HG03520 (cell line): Measurements from ENCODE around the gene EFR3B.

Experiments used
- ATAC-seq: cut with Tn5 transposase; IDR thresholded peaks from one replicate; pipeline ENCODE4 v1.9.1; 2021; ENCODE audit warnings: mild to moderate bottlenecking, moderate library complexity; ENCODE audit not compliant: unreplicated experiment

EFR3B gene

DNA sequence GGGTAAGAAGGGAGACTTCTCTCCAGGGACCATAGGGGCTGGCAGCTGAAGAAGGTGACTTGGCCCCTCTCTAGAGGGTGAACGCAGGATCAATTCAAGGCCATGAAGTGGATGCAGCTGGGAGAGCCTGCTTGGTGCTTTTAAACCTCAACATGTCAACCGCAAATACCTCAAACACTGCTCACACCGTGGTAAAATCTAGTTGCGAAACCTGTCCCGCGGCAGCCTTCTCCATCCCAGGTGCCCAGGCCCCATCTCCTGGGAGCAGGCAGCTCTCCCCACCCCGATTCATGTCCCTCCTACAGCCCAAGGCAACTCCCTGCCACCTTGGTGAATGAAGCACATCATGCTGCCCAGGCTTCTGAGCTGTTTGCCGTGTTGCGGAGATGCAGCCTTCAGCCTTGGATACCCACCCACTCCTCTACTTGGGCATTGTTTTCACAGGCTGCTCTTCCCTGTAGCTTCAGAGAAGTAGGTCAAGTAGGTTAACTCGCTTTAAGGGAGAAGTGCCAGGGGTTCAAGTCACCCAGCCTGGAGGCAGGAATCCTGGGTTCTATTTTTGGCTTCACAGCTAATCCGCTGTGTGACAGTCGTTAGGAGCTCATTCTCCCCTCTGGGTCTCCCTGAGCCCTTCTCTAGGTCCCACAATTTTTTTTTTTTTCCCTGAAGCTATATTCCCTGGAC lies 6.2 kb upstream of the EFR3B start:
- no peak for ATAC-seq

- ATAC-seq = no peak
Observed at GRCh38 chr2:25036221-25036559, 5.7 kb upstream of the EFR3B start.

- no peak for ATAC-seq
Observed at GRCh38 chr2:25039126-25039525, 2.8 kb upstream of the EFR3B start.

DNA sequence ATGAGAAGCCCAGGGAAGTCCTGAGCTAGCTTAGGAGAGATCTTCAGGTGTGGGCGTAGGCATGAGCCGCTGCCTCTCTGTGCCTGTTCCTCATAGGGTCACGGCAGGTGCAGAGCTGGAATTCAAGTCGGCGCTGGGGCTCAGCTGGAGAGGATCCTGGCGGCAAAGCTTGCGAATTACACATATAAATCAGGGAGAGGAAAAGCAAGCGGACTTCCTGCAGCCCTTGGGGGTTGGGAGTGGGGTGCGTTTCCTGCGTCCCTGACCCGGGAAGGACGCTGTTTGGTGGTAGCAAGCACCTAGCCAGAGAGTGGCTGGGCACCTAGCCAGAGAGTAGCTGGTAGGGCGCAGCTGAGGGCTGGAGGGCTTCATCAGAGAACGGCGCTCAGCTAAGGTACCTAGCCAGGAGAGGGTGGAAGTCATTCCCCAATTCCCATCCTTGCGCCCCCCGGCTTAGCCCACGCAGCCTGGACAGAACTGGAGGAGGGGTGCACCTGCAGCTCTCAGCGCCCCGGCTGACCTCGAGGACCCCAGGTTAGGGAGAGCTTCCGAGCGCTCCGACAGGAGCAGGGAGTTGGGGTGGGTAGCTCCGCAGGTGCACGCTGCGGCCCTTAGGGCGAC lies 459 bp upstream of the EFR3B start:
- ATAC-seq = no peak

GRCh38 chr2:25042321-25043240 lies 705 bp downstream of the EFR3B start:
- ATAC-seq = no peak

DNA sequence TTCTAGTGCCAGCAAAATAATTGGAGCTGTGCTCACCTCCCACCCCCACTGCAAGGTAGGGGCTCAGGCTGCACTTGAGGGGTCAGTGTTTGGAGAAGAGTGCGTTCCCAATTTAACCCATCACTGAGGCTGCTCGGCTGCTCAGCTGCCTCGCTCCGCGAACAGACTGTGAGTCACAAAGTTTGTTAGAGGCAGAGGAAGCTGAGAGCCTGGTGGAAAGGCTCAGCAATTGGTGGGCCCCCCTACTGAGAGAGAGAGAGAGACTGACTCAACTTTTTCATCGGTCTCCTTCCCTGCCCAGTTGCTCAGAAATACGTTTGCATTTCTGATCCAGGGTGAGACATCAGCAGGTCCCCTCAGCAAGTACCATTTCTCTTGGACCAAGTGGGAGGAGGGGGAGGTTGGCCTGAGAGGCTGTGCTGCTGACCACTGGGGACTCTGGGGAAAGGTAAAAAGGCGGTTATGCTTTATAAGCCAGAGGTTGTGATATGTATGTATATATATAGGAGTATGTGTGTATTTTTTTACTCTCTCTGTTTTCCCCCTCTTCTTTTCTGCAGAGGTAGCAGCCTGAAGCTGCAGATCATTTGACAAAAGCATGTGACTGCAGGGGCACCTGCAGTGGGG lies 1.5 kb downstream of the EFR3B start:
- no peak for ATAC-seq

GRCh38 chr2:25044011-25044410 lies 2.1 kb downstream of the EFR3B start:
- no peak for ATAC-seq

DNA sequence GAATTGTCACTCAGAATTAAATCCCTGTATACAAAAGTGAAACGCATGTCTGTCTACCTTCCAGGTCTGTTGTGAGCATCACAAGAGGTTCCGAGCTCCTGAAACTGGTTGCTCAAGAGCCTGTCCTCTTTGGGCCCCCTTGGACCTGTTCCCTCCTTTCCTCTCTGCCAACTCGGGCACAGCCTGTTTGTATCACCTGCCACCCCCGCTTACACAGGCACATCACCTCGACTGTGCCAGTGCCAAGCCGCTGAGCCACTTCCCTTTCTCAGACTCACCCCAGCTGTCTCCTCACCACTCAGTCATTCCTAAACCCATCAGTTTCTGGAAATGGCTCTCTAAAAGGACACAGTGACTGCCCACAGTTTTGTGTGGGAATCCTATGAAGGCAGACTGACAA lies 3.1 kb downstream of the EFR3B start:
- ATAC-seq = no peak

DNA sequence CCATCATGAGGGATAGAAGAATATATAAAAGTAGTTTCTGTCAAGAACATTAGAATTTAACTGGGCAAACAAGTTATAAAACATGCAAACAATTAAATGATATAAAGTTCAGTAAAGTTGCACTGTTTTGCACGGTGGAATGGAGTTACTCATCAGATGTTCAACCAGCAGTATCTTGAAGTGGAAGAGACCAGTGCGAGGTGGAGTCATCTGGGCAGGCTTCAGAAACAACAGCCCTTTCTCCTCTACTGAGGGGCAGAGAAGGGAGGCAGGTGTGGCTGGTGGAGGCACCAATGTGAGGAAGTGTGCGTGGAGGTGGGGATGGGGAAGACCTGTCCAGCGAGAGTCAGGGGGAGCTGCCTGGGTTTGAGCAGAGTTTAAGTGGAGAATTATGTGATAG lies 7.5 kb downstream of the EFR3B start:
- no peak for ATAC-seq

DNA sequence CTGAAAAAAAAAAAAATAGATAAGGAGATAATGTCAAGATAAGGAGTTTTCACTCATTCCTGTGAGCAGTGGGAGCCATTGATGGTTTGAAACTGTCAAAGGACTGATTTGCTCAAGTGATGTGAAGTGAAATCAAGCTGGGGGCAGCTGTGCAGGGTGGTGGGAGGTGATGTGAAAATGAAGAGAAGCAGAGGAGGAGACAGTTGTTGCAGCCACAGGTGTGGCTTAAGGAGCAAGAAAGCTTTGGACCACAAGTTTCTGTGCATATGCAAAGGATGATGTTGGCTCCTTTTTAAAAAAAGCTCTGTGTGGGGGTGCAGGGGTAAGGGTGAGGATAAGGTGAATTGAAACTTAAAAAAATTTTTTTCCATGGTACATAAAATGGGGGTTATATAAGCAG lies 8.3 kb downstream of the EFR3B start:
- no peak for ATAC-seq

DNA sequence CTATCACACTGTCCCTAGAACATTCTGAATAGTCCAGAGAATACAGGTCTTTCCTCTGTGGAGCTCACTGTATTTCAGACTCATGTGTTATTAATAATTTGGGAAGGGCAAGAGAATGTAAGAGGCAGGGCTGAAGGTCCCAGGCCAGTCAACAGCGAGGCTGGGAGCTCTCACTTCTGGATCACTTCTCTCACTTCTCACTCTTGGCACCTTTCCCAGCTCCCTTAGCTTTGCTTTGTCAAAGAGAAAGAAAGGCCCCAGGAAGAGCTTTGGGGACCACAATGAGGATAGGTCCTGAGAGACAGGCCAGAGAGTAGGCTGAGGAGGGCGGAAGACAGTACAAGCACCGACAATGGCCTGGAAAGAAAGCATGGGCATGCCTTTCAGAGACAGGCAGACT lies 11.2 kb downstream of the EFR3B start:
- no peak for ATAC-seq

DNA sequence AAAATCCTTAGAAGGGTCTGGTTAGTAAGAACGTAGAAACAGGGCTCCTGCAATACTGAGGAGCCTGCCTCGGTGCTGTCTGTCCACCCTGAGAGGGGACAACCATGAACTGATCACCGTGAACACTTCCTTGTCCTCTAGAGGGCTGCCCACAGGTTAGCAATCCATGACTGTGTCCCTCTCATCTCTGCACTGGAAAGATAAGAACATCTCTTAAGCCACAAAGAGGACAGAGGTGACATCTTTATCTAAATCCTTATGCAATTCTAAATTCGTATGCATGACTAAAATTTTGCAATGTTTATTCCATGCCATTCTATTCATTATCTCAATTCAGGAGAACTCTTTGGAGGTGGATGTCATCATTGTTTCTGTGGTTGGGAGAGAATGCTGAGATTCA lies 12.8 kb downstream of the EFR3B start:
- ATAC-seq = no peak

- no peak for ATAC-seq
Observed at GRCh38 chr2:25055376-25055920, 13.6 kb downstream of the EFR3B start.

- no peak for ATAC-seq
Observed at GRCh38 chr2:25056098-25056821, 14.4 kb downstream of the EFR3B start.

GRCh38 chr2:25062511-25062917 lies 20.6 kb downstream of the EFR3B start:
- no peak for ATAC-seq

DNA sequence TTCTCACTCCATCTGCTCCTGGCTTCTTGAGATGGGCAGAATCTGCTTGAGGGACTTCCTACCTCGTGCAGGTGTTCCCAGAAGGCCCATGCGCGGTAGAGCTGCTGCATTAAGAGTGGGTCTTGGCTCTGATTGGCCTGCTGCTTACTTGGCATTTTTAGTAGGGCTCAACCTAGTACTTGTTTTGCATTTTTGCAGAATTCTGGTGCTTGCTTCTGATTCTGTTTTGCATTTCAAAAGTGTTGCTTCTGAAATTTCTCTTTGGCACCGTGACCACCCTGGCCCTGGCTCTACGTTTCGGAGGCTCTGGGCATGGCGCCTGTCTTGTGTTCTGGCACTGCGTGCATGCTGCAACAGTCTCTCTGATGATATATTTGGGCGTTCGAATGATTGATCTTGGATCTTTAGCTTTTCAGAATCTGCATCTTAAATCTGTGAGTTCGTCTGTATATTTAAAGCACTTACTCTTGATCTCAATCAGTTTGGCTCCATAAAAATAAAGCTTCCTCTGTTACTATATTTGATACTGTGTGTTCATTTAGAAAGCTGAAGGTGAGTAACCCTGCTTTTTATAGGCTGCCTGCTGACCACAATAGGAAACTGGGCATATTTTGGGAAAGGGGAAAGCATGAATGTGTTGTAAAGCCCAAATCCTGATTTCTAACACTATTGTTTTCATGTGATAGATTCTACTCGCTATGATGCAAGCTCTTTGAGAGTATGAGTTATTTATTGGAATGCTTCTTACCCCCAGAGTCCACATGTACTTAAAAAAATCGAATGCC lies 22.2 kb downstream of the EFR3B start:
- ATAC-seq = no peak

GRCh38 chr2:25065768-25066167 lies 23.9 kb downstream of the EFR3B start:
- ATAC-seq = no peak

DNA sequence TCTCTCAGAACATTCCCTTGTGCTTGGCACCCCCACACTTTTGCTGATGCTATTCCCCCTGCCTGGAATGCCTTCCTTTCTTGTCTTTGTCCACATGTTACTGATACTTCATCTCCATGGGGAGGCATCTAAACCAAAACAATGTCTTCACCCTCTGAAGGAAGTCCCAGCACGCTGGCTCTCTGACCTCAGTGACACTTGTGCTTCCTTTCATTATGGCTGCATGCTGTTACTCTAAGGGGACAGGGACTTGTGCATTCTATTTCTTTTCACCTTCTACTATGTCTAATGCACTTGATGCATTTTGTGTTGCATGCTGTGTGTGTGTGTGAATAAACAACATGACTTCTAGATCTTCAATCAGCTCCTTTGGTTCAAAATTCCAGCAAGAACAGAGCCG lies 24.6 kb downstream of the EFR3B start:
- no peak for ATAC-seq

GRCh38 chr2:25068217-25068616 lies 26.3 kb downstream of the EFR3B start:
- ATAC-seq = no peak

- ATAC-seq = no peak
Observed at GRCh38 chr2:25071966-25072365, 30.1 kb downstream of the EFR3B start.
